ENCODE results near the gene USPL1.

The USPL1 gene

DNA sequence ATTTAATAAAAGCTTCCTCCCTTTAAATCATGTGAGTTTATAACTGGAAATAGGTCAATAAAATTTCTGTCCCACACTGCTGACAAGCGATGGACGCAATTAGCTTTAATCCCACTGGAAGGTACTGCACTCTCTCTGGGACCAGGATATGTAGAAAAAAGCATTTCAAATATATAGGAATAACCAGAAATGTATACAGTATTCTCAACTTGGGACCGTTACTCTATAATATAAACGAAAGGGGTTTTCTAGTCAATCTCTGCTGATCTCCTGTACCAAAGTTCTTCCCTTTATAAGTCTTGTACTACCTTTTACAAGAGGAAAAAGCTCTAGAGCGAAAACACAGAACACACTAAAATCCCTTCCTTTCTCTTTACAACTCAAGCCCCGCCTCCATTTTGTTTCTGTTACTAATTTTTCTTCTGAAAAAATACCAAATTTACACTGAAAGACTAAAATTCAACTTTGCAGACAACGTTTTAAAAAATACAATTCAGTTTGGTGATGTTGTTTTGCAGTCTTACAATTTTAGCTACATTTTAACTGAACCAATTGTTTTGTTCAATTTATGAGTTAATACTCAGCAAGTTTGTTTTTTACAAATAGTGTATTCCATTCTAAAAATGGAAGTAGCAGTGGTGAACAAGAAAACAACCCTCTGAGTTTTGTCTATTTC is 1.7 kb upstream of the USPL1 start:
- TF ChIP-seq, protein P1, sequence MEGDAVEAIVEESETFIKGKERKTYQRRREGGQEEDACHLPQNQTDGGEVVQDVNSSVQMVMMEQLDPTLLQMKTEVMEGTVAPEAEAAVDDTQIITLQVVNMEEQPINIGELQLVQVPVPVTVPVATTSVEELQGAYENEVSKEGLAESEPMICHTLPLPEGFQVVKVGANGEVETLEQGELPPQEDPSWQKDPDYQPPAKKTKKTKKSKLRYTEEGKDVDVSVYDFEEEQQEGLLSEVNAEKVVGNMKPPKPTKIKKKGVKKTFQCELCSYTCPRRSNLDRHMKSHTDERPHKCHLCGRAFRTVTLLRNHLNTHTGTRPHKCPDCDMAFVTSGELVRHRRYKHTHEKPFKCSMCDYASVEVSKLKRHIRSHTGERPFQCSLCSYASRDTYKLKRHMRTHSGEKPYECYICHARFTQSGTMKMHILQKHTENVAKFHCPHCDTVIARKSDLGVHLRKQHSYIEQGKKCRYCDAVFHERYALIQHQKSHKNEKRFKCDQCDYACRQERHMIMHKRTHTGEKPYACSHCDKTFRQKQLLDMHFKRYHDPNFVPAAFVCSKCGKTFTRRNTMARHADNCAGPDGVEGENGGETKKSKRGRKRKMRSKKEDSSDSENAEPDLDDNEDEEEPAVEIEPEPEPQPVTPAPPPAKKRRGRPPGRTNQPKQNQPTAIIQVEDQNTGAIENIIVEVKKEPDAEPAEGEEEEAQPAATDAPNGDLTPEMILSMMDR (IDR thresholded peaks at IDR 0.05), result no peak
- TF ChIP-seq ZFX (IDR thresholded peaks at IDR 0.05; ENCODE audit: borderline replicate concordance), result no peak
- H3K27ac ChIP-seq, result peak overlapping the region; percentile 99

DNA sequence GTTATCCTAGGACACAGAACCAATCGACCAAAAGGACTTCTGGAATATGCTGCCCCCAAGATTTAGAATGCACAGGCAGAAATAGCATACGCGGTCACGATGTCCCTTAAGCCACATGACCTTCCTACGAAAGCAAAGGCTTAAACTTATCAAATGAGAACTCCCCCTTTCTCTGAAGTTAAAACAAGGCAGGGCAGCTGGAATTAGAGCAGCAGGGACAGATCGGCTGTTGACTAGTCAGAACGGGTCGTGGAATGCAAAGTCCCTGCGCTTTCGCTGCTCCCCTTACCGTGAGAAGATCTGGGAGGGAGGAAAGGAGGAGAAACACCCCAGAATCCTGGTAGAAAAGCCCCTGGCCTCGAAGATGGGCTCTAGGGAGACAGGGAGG is 799 bp upstream of the USPL1 start:
- peak overlapping the region; percentile 99 for H3K27ac ChIP-seq
- TF ChIP-seq ZFX (IDR thresholded peaks at IDR 0.05; ENCODE audit: borderline replicate concordance), result no peak

GRCh38 chr13:30618186-30618929 is 638 bp downstream of the USPL1 start:
- TF ChIP-seq ZFX (IDR thresholded peaks at IDR 0.05; ENCODE audit: borderline replicate concordance), result no peak
- TF ChIP-seq, protein P1 (IDR thresholded peaks at IDR 0.05), result no peak

GRCh38 chr13:30618930-30619279 is 1.2 kb downstream of the USPL1 start:
- no peak for TF ChIP-seq ZFX (IDR thresholded peaks at IDR 0.05; ENCODE audit: borderline replicate concordance)
- TF ChIP-seq, protein P1 (IDR thresholded peaks at IDR 0.05), result no peak
- H3K27ac ChIP-seq, result peak overlapping the region; percentile 99

More at GRCh38 chr13:30618186-30618929, 638 bp downstream of the USPL1 start:
- peak overlapping the region; percentile 99 for H3K27ac ChIP-seq

GRCh38 chr13:30619731-30620130 is 2.0 kb downstream of the USPL1 start:
- TF ChIP-seq, protein P1 (IDR thresholded peaks at IDR 0.05), result no peak
- TF ChIP-seq ZFX (IDR thresholded peaks at IDR 0.05; ENCODE audit: borderline replicate concordance), result no peak
- H3K27ac ChIP-seq, result no peak overlapping the region

DNA sequence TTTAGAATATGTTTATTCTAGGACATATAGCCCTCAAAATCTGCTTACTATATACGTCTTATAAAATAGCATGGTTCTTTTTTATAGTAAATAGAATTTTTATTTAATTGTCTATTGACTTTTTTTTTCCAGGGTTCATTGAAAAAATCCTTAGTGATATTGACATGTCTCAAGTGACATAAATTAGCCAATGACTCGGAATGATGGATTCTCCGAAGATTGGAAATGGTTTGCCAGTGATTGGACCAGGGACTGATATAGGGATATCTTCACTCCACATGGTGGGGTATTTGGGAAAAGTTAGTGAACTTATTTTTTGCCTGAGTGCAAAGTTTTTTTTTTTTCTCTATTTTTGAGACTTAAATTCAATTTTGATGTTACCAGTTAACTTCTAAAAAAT is 3.2 kb downstream of the USPL1 start:
- H3K27ac ChIP-seq, result no peak overlapping the region
- no peak for TF ChIP-seq ZFX (IDR thresholded peaks at IDR 0.05; ENCODE audit: borderline replicate concordance)
- TF ChIP-seq, protein P1 (IDR thresholded peaks at IDR 0.05), result no peak

- TF ChIP-seq, protein P1 (IDR thresholded peaks at IDR 0.05), result no peak
- TF ChIP-seq ZFX (IDR thresholded peaks at IDR 0.05; ENCODE audit: borderline replicate concordance), result no peak
- no peak overlapping the region for H3K27ac ChIP-seq
These were observed 4.8 kb downstream of the USPL1 start for GRCh38 chr13:30622551-30622950.

All from 22Rv1 (cell line).